Bronchial epithelial cell (primary cell): ENCODE results near the gene HCRTR1. TPM values are rescaled to one million over a fixed set of nuclear protein-coding genes. Genes with fewer than 3 reads are reported as not detected.
A peak's percentile ranks its signal among the peaks of the same experiment; 100 is the strongest.

Source experiments
- DNase-seq: peaks from one replicate; pipeline ENCODE4 v3.0.0-alpha.2; 2010; ENCODE audit warnings: low read depth
- FAIRE-seq: peaks from 2 replicates; lab custom pipeline; 2011; peaks lifted over from hg19 to GRCh38; lab: Jason Lieb, UNC
- H3K27me3 ChIP-seq: 2 replicates; pipeline ENCODE4 v1.5.1; 2011; ENCODE audit warnings: low read length; ENCODE audit not compliant: control insufficient read depth, insufficient read depth
- H3K36me3 ChIP-seq: 2 replicates; pipeline ENCODE4 v1.5.1; 2011; ENCODE audit warnings: low read length; ENCODE audit not compliant: control insufficient read depth, insufficient read depth
- H3K4me3 ChIP-seq: 2 replicates; pipeline ENCODE4 v1.5.1; 2011; ENCODE audit warnings: mild to moderate bottlenecking, low read depth, low read length, control low read depth
- CTCF ChIP-seq: IDR thresholded peaks from 2 replicates; pipeline ENCODE4 v1.5.1; 2011; ENCODE audit warnings: mild to moderate bottlenecking, moderate library complexity, low read length, control low read depth, inconsistent platforms; ENCODE audit not compliant: insufficient read depth, severe bottlenecking
- total RNA-seq: library from RNA; depleted of rRNA; stranded (reverse); fragments of >200 nt; gene quantifications from 2 replicates; pipeline ENCODE4 v1.2.1, GENCODE V29; 2014

Gene HCRTR1
- total RNA-seq, 1 donor from 2014 or later = not detected

- H3K4me3 ChIP-seq = no peak overlapping the region
- FAIRE-seq = no peak
- H3K36me3 ChIP-seq = peaks cover 20% of the 10 kb centered on the region
- TF ChIP-seq CTCF = peak; percentile 91
- H3K27me3 ChIP-seq = no peaks in the 10 kb centered on the region
- peak; percentile 52 for DNase-seq
Observed at GRCh38 chr1:31587720-31588423, 29.6 kb upstream of the HCRTR1 start.

- no peak for FAIRE-seq
Observed at GRCh38 chr1:31588751-31589515, 28.6 kb upstream of the HCRTR1 start.

GRCh38 chr1:31591425-31592093 lies 25.9 kb upstream of the HCRTR1 start:
- no peaks in the 10 kb centered on the region for H3K36me3 ChIP-seq
- DNase-seq = peak; percentile 82
- H3K4me3 ChIP-seq = no peak overlapping the region
- no peaks in the 10 kb centered on the region for H3K27me3 ChIP-seq
- no peak for TF ChIP-seq CTCF
- no peak for FAIRE-seq

More at GRCh38 chr1:31588751-31589515, 28.6 kb upstream of the HCRTR1 start:
- DNase-seq = no peak
- H3K27me3 ChIP-seq = no peaks in the 10 kb centered on the region
- no peak for TF ChIP-seq CTCF
- H3K4me3 ChIP-seq = peak overlapping the region; percentile 27
- H3K36me3 ChIP-seq = peaks cover 10% of the 10 kb centered on the region

- no peak for TF ChIP-seq CTCF
- H3K27me3 ChIP-seq = no peaks in the 10 kb centered on the region
- FAIRE-seq (no peak), DNase-seq (no peak)
- no peak overlapping the region for H3K4me3 ChIP-seq
- no peaks in the 10 kb centered on the region for H3K36me3 ChIP-seq
Observed at GRCh38 chr1:31592132-31592531, 25.4 kb upstream of the HCRTR1 start.

GRCh38 chr1:31593136-31593665 lies 24.3 kb upstream of the HCRTR1 start:
- FAIRE-seq (no peak), DNase-seq (no peak)
- Histone ChIP-seq H3K4me3 (no peak overlapping the region), H3K36me3 (no peaks in the 10 kb centered on the region), H3K27me3 (no peaks in the 10 kb centered on the region)
- TF ChIP-seq CTCF = no peak
